Peyer's patch (tissue), 4 donors: ENCODE results near the gene FOXB1. TPM values are rescaled to one million over a fixed set of nuclear protein-coding genes. Genes with fewer than 3 reads are reported as not detected.

Source experiments
- DNase-seq, 3 donors: peaks; one replicate each; pipeline ENCODE4 v3.0.0-alpha.2; 2017 to 2019
- H3K27ac ChIP-seq, 4 donors: fragments of 200-600 bp; sonication (generic); one replicate each; pipeline ENCODE4 v1.5.1; 2016 to 2019
- H3K27me3 ChIP-seq, 2 donors: fragments of 200-600 bp; sonication (generic); one replicate each; pipeline ENCODE4 v1.5.1; 2019
- H3K36me3 ChIP-seq, 3 donors: fragments of 200-600 bp; sonication (generic); one replicate each; pipeline ENCODE4 v1.5.1; 2016 to 2019
- H3K4me1 ChIP-seq, 4 donors: fragments of 200-600 bp; sonication (generic); one replicate each; pipeline ENCODE4 v1.5.1; 2016 to 2019
- H3K4me3 ChIP-seq, 4 donors: fragments of 200-600 bp; sonication (generic); 1 replicate in 3 of 4; 2 replicates in 1 of 4; pipeline ENCODE4 v1.5.1; 2016 to 2019; ENCODE audit warnings: mild to moderate bottlenecking in 1 of 4
- H3K9me3 ChIP-seq, 4 donors: fragments of 200-600 bp; sonication (generic); one replicate each; pipeline ENCODE4 v1.5.1; 2016 to 2019; ENCODE audit warnings: mild to moderate bottlenecking in 1 of 4
- CTCF ChIP-seq, 6 experiments: fragments of 450-650 bp in 4 of 6; fragments of 200-600 bp in 2 of 6; sonication (generic) in 1 of 6; IDR thresholded peaks; one replicate each; pipeline ENCODE4 v1.5.1; 2017 to 2019; ENCODE audit warnings: antibody characterized with exemption in 6 of 6, mild to moderate bottlenecking in 3 of 6, moderate library complexity in 1 of 6
- POLR2A ChIP-seq, 2 donors: fragments of 450-650 bp; IDR thresholded peaks; one replicate each; pipeline ENCODE4 v1.5.1; 2017; ENCODE audit warnings: antibody characterized with exemption in 2 of 2, mild to moderate bottlenecking in 2 of 2, moderate library complexity in 2 of 2
- total RNA-seq, 4 donors: library from RNA; depleted of rRNA; stranded (reverse); fragments of >200 nt; gene quantifications; one replicate each; pipeline ENCODE4 v1.1.0, GENCODE V29; 2016

The FOXB1 gene
- total RNA-seq, 4 donors from 2014 or later = not detected

GRCh38 chr15:59999612-60000112, 4.4 kb upstream of the FOXB1 start:
- Histone ChIP-seq H3K4me3 (no peak overlapping the region), H3K27me3 (peaks cover 0 to 92% of the 10 kb centered on the region in 2 donors), H3K9me3 (peaks cover 0 to 3% (median 0%) of the 10 kb centered on the region in 4 donors), H3K4me1 (peaks cover 0 to 21% (median 3%) of the 10 kb centered on the region in 4 donors), H3K27ac (no peak overlapping the region), H3K36me3 (no peaks in the 10 kb centered on the region)
- TF ChIP-seq CTCF (IDR thresholded peaks at IDR 0.05) (no peak), POLR2A (IDR thresholded peaks at IDR 0.05) (no peak)
- DNase-seq = no peak

GRCh38 chr15:60000113-60000823, 3.8 kb upstream of the FOXB1 start:
- Histone ChIP-seq H3K27ac (no peak overlapping the region), H3K27me3 (peaks cover 0 to 91% of the 10 kb centered on the region in 2 donors), H3K4me1 (peaks cover 0 to 22% (median 8%) of the 10 kb centered on the region in 4 donors), H3K36me3 (no peaks in the 10 kb centered on the region), H3K4me3 (no peak overlapping the region), H3K9me3 (peaks cover 0 to 3% (median 0%) of the 10 kb centered on the region in 4 donors)
- no peak for TF ChIP-seq CTCF (IDR thresholded peaks at IDR 0.05)
- TF ChIP-seq POLR2A (IDR thresholded peaks at IDR 0.05) = no peak
- no peak for DNase-seq

GRCh38 chr15:60000824-60001609, 3.1 kb upstream of the FOXB1 start:
- Histone ChIP-seq H3K9me3 (peaks cover 0 to 3% (median 0%) of the 10 kb centered on the region in 4 donors), H3K36me3 (no peaks in the 10 kb centered on the region), H3K27me3 (peaks cover 4 to 91% of the 10 kb centered on the region in 2 donors), H3K4me1 (peaks cover 0 to 30% (median 16%) of the 10 kb centered on the region in 4 donors), H3K27ac (no peak overlapping the region), H3K4me3 (no peak overlapping the region)
- no peak for DNase-seq
- TF ChIP-seq CTCF (IDR thresholded peaks at IDR 0.05) (no peak), POLR2A (IDR thresholded peaks at IDR 0.05) (no peak)

GRCh38 chr15:60001610-60002527, 2.2 kb upstream of the FOXB1 start:
- no peak for TF ChIP-seq CTCF (IDR thresholded peaks at IDR 0.05)
- no peak for TF ChIP-seq POLR2A (IDR thresholded peaks at IDR 0.05)
- peaks cover 7 to 88% of the 10 kb centered on the region in 2 donors for H3K27me3 ChIP-seq
- H3K4me1 ChIP-seq = peaks cover 0 to 37% (median 18%) of the 10 kb centered on the region in 4 donors
- DNase-seq = no peak
- H3K9me3 ChIP-seq = peaks cover 0 to 3% (median 0%) of the 10 kb centered on the region in 4 donors
- no peaks in the 10 kb centered on the region for H3K36me3 ChIP-seq
- no peak overlapping the region for H3K27ac ChIP-seq
- H3K4me3 ChIP-seq = no peak overlapping the region
